Measurements from ENCODE around the gene SPRR2D. TPM values are rescaled to one million over a fixed set of nuclear protein-coding genes. Genes with fewer than 3 reads are reported as not detected.
"Not testable (repeated sequence)": the region's sequence is repeated elsewhere in the genome, so short reads cannot be mapped to it uniquely, and the experiment has no call there.

SPRR2D gene
- total RNA-seq, 1 donor from 2014 or later = not detected

DNA sequence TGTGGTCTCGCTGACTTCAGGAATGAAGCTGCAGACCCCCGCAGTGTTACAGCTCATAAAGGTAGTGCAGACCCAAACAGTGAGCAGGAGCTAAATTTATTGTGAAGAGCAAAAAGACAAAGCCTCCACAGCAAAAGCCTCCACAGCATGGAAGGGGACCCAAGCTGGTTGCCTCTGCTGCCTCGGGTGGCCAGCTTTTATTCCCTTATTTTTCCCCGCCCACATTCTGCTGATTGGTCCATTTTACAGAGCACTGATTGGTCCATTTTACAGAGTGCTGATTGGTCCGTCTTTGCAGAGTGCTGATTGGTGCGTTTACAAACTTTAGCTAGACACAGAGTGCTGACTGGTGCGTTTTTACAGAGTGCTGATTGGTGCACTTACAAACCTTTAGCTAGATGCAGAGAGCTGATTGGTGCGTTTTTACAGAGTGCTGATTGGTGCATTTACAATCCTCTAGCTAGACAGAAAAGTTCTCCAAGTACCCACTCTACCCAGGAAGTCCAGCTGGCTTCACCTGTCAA lies 29.6 kb downstream of the SPRR2D start:
- DNase-seq = not testable (repeated sequence)

DNA sequence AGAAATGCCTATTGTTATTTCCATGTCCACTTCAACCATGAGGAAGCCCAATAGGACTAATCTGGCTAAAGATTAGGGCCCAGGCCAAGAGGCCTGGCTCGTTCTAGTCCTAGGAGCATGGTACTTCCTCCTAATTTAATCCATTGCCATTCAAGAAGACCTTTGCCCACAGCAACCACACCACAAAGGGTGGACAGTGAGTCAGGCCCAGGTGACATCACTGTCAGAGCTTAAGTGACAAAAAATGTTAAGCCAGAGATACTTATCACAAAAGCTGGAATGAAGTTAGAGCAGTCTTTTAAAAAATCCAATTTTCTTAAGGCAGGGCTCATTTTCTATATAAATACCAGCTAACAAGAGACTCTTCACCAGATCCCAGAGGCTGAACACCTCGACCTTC lies 39.5 kb downstream of the SPRR2D start, which contains the start of gene SPRR3:
Gene SPRR3 (plus strand): TSS at position 368 of the 400 bp plus-strand sequence. CDS start 1,272 bp downstream, outside the sequence.
- no peak for DNase-seq

DNA sequence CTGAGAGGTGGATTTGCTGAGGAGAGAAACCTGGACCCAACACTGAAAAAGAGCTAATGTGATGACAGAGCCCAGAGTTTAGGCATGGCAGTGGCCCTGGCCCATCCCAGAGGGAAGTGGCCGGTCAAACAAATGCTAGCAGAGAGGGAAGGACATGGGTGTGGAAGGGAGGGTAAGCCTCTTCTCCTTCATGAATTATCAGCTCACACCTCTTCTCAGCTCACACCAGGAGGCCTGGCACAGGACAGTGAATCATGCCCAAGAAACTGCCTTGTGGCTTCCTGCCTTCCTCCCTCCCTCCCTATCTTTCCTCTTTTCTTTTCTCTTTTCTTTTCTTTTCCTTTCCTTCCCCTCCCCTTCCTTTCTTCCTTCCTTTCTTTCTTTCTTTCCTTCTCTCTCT lies 40.6 kb downstream of the SPRR2D start:
- DNase-seq = no peak

DNA sequence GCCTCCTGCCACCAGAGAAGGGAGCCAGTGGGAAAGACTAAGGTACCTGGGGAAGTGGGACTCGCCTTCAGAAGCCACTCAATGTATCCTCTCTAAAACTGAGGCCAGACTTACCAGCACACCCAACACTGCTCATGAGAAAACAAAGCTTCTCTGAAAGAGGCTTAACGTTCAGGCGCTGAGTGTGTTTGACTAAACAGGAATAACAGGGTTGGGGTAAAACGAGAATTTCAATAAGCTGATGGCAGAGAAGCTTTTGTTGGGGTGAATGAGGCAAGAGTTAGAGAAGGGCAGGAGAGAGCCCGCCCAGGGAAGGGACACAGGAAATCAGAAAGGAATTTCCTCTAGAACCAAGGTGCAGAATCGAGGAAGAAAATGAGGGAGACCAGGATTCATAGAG lies 41.1 kb downstream of the SPRR2D start:
- DNase-seq = no peak

DNA sequence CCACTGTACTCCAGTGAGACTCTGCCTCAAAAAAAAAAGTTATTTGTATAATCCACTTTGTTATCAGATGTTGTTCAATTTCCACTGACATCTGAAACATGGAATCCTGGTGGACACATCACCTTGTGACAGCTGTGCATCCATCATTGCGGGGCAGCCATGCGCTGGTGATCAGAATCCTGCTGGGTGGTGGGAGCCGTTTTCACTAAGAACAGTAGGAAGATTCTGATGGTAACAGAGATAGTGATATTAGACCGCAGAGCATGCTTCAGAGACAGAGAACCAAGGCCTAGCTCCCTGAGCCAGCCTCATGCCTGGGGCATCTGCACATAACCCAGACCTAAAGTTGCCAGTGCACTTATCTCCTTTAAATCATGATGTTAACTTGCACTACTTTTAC lies 42.4 kb downstream of the SPRR2D start:
- DNase-seq = no peak

DNA sequence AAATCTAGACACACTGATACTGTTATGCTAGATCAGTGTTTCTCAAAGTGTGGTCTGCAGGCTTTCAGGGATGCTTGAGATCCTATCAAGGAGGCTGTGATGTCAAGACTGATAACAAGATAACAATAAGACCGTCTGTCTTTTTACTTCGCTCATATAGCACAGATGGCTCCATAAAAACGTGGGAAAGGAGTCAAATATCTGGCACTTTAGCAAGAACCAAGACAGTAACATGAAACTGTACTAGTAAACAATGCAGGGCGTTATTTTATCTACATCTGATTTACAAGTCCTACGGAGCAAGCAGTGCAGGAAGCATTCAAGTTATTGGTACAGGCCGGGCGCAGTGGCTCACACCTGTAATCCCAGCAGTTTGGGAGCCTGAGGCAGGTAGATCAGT lies 43.0 kb downstream of the SPRR2D start:
- DNase-seq = no peak

DNA sequence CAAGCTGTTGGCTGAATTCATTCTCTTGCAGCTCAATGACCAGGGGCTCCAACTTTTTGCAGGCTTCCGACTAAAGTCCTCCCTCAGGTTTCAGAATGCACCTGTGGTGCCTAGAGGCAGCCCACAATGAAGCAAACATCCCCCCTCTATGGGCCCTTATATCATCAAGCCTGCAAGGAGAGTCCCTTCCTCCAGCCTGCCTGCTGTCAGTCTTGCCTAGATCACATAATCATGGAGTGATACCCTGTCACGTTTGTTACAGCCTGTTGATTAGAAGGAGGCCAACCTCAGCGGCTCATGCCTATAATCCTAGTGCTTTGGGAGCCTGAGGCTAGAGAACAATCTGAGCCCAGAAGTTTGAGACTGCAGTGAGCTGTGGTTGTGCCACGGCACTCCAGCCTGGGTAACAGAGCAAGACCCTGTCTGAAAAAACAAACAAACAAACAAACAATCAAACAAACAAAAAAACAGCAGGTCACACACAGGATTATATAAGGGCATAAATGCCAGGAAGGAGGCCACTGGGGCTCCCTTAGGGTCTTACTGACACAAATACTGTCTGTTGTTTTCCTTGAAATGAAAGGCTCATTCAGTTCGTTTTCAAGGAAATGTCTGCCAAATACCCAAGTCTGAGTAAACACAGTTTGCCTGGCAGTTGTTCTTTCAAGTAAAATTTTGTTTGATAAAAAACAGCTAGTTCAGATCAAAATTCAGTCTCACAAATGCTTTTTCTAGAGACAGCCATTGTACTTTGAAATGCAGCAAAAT lies 44.1 kb downstream of the SPRR2D start:
- no peak for DNase-seq

DNA sequence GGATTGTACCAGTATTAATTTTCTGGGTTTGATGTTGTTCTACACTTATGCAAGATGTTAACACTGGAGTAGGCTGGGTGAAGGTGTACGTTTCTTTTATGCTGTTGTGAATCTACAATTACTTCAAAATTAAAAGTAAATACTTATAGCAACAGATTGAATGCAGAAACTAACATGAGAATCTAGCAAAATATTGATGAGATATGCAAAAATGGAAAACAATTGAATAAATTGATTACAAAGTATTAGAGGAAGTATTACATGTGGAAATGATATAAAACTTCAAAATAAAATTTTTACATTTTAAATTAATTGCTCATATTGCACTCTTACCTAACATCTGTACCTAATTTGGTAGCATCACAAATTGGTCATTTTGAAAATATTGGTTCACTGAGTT lies 45.1 kb downstream of the SPRR2D start:
- DNase-seq = no peak

DNA sequence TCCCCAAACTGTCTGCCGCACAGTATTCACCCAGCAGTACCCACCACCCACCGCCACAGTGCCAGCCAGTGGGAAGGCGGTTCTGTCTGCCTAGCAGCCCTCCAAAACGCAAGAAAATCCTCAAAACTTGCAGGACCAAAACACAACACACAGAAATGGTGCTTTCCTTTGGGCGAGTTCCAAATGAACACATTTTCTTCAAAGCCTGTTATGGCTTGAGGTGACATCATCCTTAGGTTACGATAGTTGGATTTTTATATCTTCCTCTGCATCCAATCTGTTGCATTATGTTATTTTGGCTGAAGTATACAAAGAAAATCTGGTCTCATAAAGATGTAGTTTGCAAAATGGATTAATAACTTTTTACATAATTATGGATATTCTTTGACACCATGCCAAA lies 47.7 kb downstream of the SPRR2D start:
- no peak for DNase-seq

Small RNAs within 50 kb of the gene (small RNA-seq; reads per million reads assigned to genes)
- gene AL356867.1 (not detected), gene RF00322 (not detected)

Other genes starting within 250 kb of the SPRR2D start
- gene LCE1D, start 244.4 kb downstream of the SPRR2D start, total RNA-seq = not detected
- not detected for gene LCE1C, start 234.5 kb downstream of the SPRR2D start, total RNA-seq
- gene LCE1B, start 229.1 kb downstream of the SPRR2D start, total RNA-seq = not detected
- not detected for gene LCE1A, start 213.6 kb downstream of the SPRR2D start, total RNA-seq
- gene LCE6A, start 198.3 kb downstream of the SPRR2D start, total RNA-seq = not detected
- gene LCE7A, start 181.1 kb downstream of the SPRR2D start, total RNA-seq = not detected
- not detected for gene SMCP, start 162.8 kb downstream of the SPRR2D start, total RNA-seq
- gene IVL, start 132.6 kb downstream of the SPRR2D start, total RNA-seq = not detected
- gene SPRR5, start 93.9 kb downstream of the SPRR2D start, total RNA-seq = not detected
- not detected for gene SPRR4, start 70.5 kb downstream of the SPRR2D start, total RNA-seq
- gene SPRR1A, start 57.0 kb downstream of the SPRR2D start, total RNA-seq = not detected
- gene SPRR3, start 39.4 kb downstream of the SPRR2D start, total RNA-seq = 1.6 TPM
- gene SPRR1B, start 9.9 kb downstream of the SPRR2D start, total RNA-seq = not detected
- not detected for gene SPRR2A, start 16.4 kb upstream of the SPRR2D start, total RNA-seq
- not detected for gene SPRR2B, start 30.5 kb upstream of the SPRR2D start, total RNA-seq
- not detected for gene SPRR2E, start 53.4 kb upstream of the SPRR2D start, total RNA-seq
- gene SPRR2F, start 72.4 kb upstream of the SPRR2D start, total RNA-seq = not detected
- not detected for gene SPRR2G, start 109.8 kb upstream of the SPRR2D start, total RNA-seq
- gene LELP1, start 162.3 kb upstream of the SPRR2D start, total RNA-seq = not detected
- gene PRR9, start 176.5 kb upstream of the SPRR2D start, total RNA-seq = not detected
- not detected for gene LORICRIN, start 218.6 kb upstream of the SPRR2D start, total RNA-seq

All from occipital lobe (tissue), 3 donors.